H1 (cell line): ENCODE data around the gene RNF113B. TPM values are rescaled to one million over a fixed set of nuclear protein-coding genes. Genes with fewer than 3 reads are reported as not detected.

Experiments
- ASH2L ChIP-seq: fragments of 200-600, 300-600 bp; sonication (generic); IDR thresholded peaks from one replicate; pipeline ENCODE4 v1.7.1; 2017; ENCODE audit warnings: low read length
- TEAD4 ChIP-seq: IDR thresholded peaks from 2 replicates; pipeline ENCODE4 v1.6.1; 2012; ENCODE audit warnings: low read depth, low read length, inconsistent platforms, mixed read lengths
- polyA plus RNA-seq, 7 experiments: library from polyadenylated mRNA; depleted of rRNA in 3 of 7; stranded (reverse) in 5 of 7; unstranded in 2 of 7; fragments of >200 nt in 5 of 7; fragments of 200-250 nt in 2 of 7; gene quantifications; 1 replicate in 5 of 7; 2 replicates in 1 of 7; 4 replicates in 1 of 7; pipeline versions ENCODE4 v1.2.1 to v1.2.3, GENCODE V29; 2011 to 2013; ENCODE audit warnings: missing spikeins in 2 of 7, mixed read lengths in 2 of 7
- total RNA-seq: library from RNA; stranded (reverse); fragmentation: NEBNext Ultra II Directional; extraction: Animal tissue kit (Norgen Biotek cat#: 25700); gene quantifications from 2 replicates; pipeline ENCODE4 v1.2.1, GENCODE V29; 2021

Gene RNF113B
- total and polyA plus RNA-seq, 2 of the 8 experiments (the other 6 are each of a cell fraction or from before 2014, with no cell fraction given), result not detected

- TF ChIP-seq ASH2L, result peak; percentile 20
- peak; percentile 83 for TF ChIP-seq TEAD4
Measured at GRCh38 chr13:98200211-98200878, 23.3 kb upstream of the RNF113B start (continued).
